ENCODE results near the gene ING3. TPM values are rescaled to one million over a fixed set of nuclear protein-coding genes. Genes with fewer than 3 reads are reported as not detected.
A peak's percentile ranks its signal among the peaks of the same experiment; 100 is the strongest.

Gene ING3
- total RNA-seq, 4 donors from 2014 or later = 12.6 to 19.4 (median 14.9) TPM

DNA sequence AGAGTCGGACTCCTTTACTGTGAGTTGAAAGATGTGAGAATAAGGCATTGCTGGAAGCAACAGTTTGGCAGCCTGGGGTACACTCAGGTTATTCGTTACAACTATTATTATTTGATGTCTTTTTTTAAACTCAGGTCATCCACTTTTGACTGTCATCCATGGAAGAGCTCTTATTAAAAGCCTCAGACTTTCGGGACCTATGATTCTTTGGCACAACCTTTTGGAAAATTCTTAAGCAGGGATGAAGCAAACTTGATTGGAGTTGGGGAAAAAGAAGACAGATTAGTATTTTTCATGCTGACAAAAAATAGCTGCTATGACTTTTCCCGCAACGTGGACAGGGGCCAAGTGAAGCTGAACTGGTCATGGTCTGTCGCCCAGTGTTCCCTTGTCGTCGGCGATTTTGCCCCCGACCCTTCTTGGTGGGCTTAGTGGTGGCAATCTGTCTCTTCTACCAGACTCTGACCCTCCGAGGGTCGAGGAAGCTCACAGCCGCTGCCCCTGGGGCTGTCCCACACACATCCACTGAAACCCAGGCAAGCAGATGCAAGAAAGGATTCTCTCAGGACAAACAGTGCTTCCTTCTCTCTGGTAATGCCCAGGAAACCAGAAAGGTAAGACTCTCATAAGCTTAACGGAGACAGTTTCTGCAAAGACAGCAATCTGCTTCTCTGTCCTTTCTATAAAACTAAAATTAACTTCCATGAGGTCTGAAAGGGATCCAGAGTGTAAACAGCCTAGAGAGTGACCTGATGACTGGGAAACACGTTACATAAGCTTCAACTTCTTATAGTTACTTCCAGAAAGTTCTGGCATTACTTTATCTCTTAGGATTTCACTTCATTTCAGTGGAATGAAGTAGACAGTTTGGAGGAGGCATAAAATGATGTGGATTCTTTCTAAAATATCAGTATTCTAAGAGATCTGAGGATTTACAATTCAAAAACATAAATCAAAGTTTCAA is 39.0 kb downstream of the ING3 start:
- DNase-seq (ENCODE audit: extremely low spot score) = no peak
- peak overlapping the region; percentile 85 to 87 (median 86) for H3K27ac ChIP-seq (replicated peaks in 1 of 4)
- intact Hi-C loops (cut with DNase I) = loop anchor here (2.0 to 5.0 kb wide), 2 partner anchors 37 to 91 kb away; partner anchors contain the start of gene ING3
- WGBS = 38% methylated on average over 15 of the region's 15 CpGs
- H3K9me3 ChIP-seq = no peaks in the 10 kb centered on the region
- H3K4me1 ChIP-seq = peaks cover 11 to 61% (median 57%) of the 10 kb centered on the region in 4 donors
- no peak for TF ChIP-seq EP300 (IDR thresholded peaks at IDR 0.05)
- TF ChIP-seq POLR2AphosphoS5 (IDR thresholded peaks at IDR 0.05) = peak in 1 of 2 donors; percentile 25
- H3K27me3 ChIP-seq = no peaks in the 10 kb centered on the region
- H3K36me3 ChIP-seq = no peaks in the 10 kb centered on the region
- H3K4me3 ChIP-seq = peak overlapping the region; percentile 56 to 63 (median 60)

DNA sequence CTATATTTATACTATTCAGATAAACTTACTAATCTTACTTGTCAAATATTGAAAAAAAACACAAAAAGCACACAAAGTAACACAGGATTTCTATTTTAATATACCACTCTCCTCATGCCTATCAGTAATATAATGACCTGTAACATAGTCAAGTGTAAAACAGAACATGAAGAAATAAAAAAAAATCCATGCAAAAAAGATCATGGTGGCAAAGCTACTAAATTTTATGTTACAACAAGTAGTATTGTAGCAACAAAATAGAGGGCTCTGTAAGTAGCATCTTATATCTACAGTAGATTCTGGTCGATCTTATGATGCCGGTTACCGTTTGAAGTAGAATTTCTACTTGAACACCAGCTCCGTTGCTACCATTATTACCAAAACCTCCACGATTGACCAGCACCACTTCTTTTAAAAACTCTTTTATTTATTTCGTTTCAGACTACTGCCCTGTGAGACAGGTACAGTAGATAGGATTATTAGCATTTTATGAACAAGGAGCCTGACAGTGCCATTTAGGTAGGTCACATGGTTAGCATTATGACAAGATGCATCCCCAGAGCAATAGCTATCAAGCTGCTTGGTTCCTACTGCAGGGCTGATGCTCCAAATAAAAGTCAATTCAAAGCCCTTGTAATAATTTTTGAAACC is 40.0 kb downstream of the ING3 start:
- Histone ChIP-seq H3K27me3 (no peaks in the 10 kb centered on the region), H3K27ac (replicated peaks in 1 of 4) (peak overlapping the region; percentile 85 to 87 (median 86)), H3K4me1 (peaks cover 16 to 61% (median 57%) of the 10 kb centered on the region in 4 donors), H3K4me3 (peak overlapping the region; percentile 56 to 63 (median 60)), H3K9me3 (no peaks in the 10 kb centered on the region), H3K36me3 (no peaks in the 10 kb centered on the region)
- WGBS = 83% methylated on average over 6 of the region's 6 CpGs
- no peak for TF ChIP-seq EP300 (IDR thresholded peaks at IDR 0.05)
- TF ChIP-seq POLR2A (IDR thresholded peaks at IDR 0.05; ENCODE audit: low read depth) = no peak
- TF ChIP-seq, protein P1, sequence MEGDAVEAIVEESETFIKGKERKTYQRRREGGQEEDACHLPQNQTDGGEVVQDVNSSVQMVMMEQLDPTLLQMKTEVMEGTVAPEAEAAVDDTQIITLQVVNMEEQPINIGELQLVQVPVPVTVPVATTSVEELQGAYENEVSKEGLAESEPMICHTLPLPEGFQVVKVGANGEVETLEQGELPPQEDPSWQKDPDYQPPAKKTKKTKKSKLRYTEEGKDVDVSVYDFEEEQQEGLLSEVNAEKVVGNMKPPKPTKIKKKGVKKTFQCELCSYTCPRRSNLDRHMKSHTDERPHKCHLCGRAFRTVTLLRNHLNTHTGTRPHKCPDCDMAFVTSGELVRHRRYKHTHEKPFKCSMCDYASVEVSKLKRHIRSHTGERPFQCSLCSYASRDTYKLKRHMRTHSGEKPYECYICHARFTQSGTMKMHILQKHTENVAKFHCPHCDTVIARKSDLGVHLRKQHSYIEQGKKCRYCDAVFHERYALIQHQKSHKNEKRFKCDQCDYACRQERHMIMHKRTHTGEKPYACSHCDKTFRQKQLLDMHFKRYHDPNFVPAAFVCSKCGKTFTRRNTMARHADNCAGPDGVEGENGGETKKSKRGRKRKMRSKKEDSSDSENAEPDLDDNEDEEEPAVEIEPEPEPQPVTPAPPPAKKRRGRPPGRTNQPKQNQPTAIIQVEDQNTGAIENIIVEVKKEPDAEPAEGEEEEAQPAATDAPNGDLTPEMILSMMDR (IDR thresholded peaks at IDR 0.05) = no peak
- TF ChIP-seq POLR2AphosphoS5 (IDR thresholded peaks at IDR 0.05) = no peak
- intact Hi-C loops (cut with DNase I) = no loop called here
- DNase-seq (ENCODE audit: extremely low spot score) = no peak

DNA sequence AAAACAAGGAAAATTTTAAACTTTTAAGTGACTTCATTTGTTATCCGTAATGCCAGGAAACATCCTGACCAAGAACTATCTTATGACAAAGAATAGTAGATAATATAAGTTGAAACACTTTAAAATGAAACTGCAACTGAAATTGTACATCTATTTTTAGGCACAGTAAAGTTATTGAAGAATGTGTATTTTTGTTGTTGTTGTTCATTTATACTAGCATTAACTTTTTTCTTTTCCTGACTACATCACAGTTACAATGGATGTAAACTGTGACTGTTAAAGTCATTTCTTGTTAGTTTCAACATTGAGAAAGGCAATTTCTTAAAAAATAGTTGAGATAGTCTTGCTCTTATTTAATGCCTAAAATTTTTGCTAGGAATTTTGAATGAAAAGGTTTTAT is 40.6 kb downstream of the ING3 start:
- peaks cover 16 to 66% (median 61%) of the 10 kb centered on the region in 4 donors for H3K4me1 ChIP-seq
- intact Hi-C loops (cut with DNase I) = no loop called here
- H3K27ac ChIP-seq (replicated peaks in 1 of 4) = peak overlapping the region; percentile 85 to 87 (median 86)
- H3K4me3 ChIP-seq = peak overlapping the region; percentile 56 to 63 (median 60)
- H3K27me3 ChIP-seq = no peaks in the 10 kb centered on the region
- no peaks in the 10 kb centered on the region for H3K9me3 ChIP-seq
- DNase-seq (ENCODE audit: extremely low spot score) = no peak
- TF ChIP-seq POLR2AphosphoS5 (IDR thresholded peaks at IDR 0.05) (no peak), EP300 (IDR thresholded peaks at IDR 0.05) (no peak), POLR2A (IDR thresholded peaks at IDR 0.05; ENCODE audit: low read depth) (no peak)
- TF ChIP-seq, protein P1 (IDR thresholded peaks at IDR 0.05) = no peak
- no peaks in the 10 kb centered on the region for H3K36me3 ChIP-seq
- WGBS = 53% methylated on average over 1 of the region's 1 CpG

DNA sequence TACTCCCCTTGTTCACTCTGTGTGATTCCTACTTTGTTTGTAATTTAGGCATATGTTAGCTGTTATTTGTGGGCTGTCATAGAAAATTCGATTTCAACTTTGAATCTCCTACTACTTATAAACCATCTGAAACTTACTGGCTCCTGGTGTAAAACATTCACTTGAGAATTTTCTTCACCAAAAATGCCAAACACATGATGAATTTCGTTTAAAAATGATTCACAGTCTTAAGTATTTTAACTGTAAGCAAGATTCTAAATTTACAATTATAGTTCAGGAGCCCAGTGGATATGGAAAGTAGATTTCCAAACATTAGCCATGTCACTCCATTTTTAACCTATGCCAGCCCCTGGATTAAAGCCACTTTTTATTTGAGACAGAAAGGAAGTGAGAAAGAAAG is 41.0 kb downstream of the ING3 start:
- 7% methylated on average over 2 of the region's 2 CpGs for WGBS
- Histone ChIP-seq H3K9me3 (no peaks in the 10 kb centered on the region), H3K4me1 (peaks cover 19 to 70% (median 65%) of the 10 kb centered on the region in 4 donors), H3K27me3 (no peaks in the 10 kb centered on the region), H3K27ac (replicated peaks in 1 of 4) (peak overlapping the region; percentile 85 to 87 (median 86)), H3K4me3 (peak overlapping the region; percentile 56 to 63 (median 60)), H3K36me3 (no peaks in the 10 kb centered on the region)
- intact Hi-C loops (cut with DNase I) = no loop called here
- DNase-seq (ENCODE audit: extremely low spot score) = no peak
- TF ChIP-seq POLR2AphosphoS5 (IDR thresholded peaks at IDR 0.05) = peak in 1 of 2 donors; percentile 10
- TF ChIP-seq EP300 (IDR thresholded peaks at IDR 0.05) = no peak

DNA sequence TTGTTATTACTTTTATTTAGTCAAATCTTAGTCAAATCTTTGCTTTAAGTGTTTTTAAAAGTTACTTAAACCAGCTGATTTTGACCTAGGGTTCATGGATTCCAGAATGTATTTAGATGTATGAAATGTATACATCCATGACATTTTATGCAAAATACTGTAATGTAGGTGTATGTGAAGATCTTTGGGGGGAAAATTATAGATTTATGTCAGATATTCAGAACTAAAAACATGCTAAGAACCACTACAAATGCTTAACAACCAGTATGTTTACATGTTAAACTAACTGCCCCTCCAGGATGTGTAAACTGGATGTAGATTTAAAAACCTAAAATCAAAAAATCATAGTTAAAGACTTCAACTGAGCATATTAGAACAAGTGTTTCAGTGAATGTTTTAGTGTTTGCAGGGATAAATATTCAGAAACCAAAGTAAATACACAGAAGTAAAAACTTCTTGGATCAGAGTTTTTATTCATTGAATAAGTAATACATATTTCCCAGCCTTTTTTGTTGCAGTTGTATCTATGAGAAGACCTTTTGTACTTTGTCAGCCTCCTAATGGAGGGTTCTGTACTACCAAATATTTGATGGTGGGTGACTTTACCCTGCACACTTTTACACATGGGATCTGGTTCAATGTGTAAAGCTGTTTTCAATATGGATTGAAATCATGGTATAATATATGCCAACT is 41.8 kb downstream of the ING3 start:
- Histone ChIP-seq H3K27ac (replicated peaks in 1 of 4) (peak overlapping the region; percentile 85 to 87 (median 86)), H3K4me1 (peaks cover 24 to 75% (median 67%) of the 10 kb centered on the region in 4 donors), H3K9me3 (no peaks in the 10 kb centered on the region), H3K36me3 (no peaks in the 10 kb centered on the region), H3K4me3 (peak overlapping the region; percentile 56 to 63 (median 60)), H3K27me3 (no peaks in the 10 kb centered on the region)
- no peak for DNase-seq (ENCODE audit: extremely low spot score)
- intact Hi-C loops (cut with DNase I) = no loop called here
- TF ChIP-seq, protein P1 (IDR thresholded peaks at IDR 0.05) = no peak
- TF ChIP-seq POLR2AphosphoS5 (IDR thresholded peaks at IDR 0.05) = no peak
- TF ChIP-seq POLR2A (IDR thresholded peaks at IDR 0.05; ENCODE audit: low read depth) = no peak
- TF ChIP-seq EP300 (IDR thresholded peaks at IDR 0.05) = no peak

All from esophagus muscularis mucosa (tissue), 4 donors.